Measurements from ENCODE around the gene CA14.
"Not testable (repeated sequence)": the region's sequence is repeated elsewhere in the genome, so short reads cannot be mapped to it uniquely, and the experiment has no call there.

The CA14 gene

GRCh38 chr1:150236614-150237100 lies 20.9 kb upstream of the CA14 start:
- DNase-seq: no peak

GRCh38 chr1:150237176-150237575 lies 20.4 kb upstream of the CA14 start:
- DNase-seq: not testable (repeated sequence)

GRCh38 chr1:150237746-150238145 lies 19.8 kb upstream of the CA14 start:
- no peak for DNase-seq

- DNase-seq: no peak
These were observed 14.6 kb upstream of the CA14 start for GRCh38 chr1:150243003-150243402.

- DNase-seq: no peak
These were observed 7.6 kb upstream of the CA14 start for GRCh38 chr1:150249936-150250335.

GRCh38 chr1:150256198-150256553 lies 1.4 kb upstream of the CA14 start:
- no peak for DNase-seq

- no peak for DNase-seq
These were observed 826 bp upstream of the CA14 start for GRCh38 chr1:150256554-150257341.

- DNase-seq: no peak
These were observed 1.6 kb downstream of the CA14 start for GRCh38 chr1:150259217-150259616.

GRCh38 chr1:150259758-150260669 lies 2.4 kb downstream of the CA14 start:
- DNase-seq: no peak

- no peak for DNase-seq
These were observed 3.8 kb downstream of the CA14 start for GRCh38 chr1:150261367-150261766.

GRCh38 chr1:150262388-150263320 lies 5.1 kb downstream of the CA14 start:
- no peak for DNase-seq

- DNase-seq: no peak
These were observed 6.0 kb downstream of the CA14 start for GRCh38 chr1:150263549-150263948.

- no peak for DNase-seq
These were observed 10.3 kb downstream of the CA14 start for GRCh38 chr1:150267896-150268295.

- peak; percentile 45 for DNase-seq
These were observed 10.7 kb downstream of the CA14 start for GRCh38 chr1:150268340-150268704.

GRCh38 chr1:150268705-150269403 lies 11.3 kb downstream of the CA14 start, which contains the start of gene APH1A:
Gene APH1A (minus strand): TSS chr1:150269016. CDS start chr1:150268810, 206 bp downstream.
- DNase-seq: peak; percentile 97

- no peak for DNase-seq
These were observed 11.9 kb downstream of the CA14 start for GRCh38 chr1:150269451-150269850.

GRCh38 chr1:150271291-150271959 lies 13.9 kb downstream of the CA14 start:
- no peak for DNase-seq

GRCh38 chr1:150273311-150273710 lies 15.7 kb downstream of the CA14 start:
- no peak for DNase-seq

GRCh38 chr1:150280138-150280707 lies 22.6 kb downstream of the CA14 start:
- DNase-seq: no peak

GRCh38 chr1:150281221-150281757 lies 23.7 kb downstream of the CA14 start:
- peak; percentile 71 for DNase-seq

Measured in stimulated activated CD4-positive, alpha-beta T cell treated with anti-CD3 and anti-CD28 coated beads, Interleukin-15, amount 100 ng/mL, for 24 hours (primary cell).